T-helper 2 cell treated with Interferon-gamma antibody and Interleukin-4, amounts not matched to agents 100 ng/mL and 5 ng/mL, for 36 hours (primary cell): ENCODE data around the gene MON1B. TPM values are rescaled to one million over a fixed set of nuclear protein-coding genes. Genes with fewer than 3 reads are reported as not detected.

ENCODE experiments used
- intact Hi-C: fragments of 100-400 bp; cut with micrococcal nuclease; formaldehyde crosslinking; loops from one replicate; pipeline ENCODE4 v1.15.1; 2023
- total RNA-seq: library from RNA; stranded (reverse); gene quantifications from 2 replicates; pipeline ENCODE4 v1.2.3, GENCODE V29; 2022

MON1B gene
- total RNA-seq, 1 donor from 2014 or later = 78.7 TPM

DNA sequence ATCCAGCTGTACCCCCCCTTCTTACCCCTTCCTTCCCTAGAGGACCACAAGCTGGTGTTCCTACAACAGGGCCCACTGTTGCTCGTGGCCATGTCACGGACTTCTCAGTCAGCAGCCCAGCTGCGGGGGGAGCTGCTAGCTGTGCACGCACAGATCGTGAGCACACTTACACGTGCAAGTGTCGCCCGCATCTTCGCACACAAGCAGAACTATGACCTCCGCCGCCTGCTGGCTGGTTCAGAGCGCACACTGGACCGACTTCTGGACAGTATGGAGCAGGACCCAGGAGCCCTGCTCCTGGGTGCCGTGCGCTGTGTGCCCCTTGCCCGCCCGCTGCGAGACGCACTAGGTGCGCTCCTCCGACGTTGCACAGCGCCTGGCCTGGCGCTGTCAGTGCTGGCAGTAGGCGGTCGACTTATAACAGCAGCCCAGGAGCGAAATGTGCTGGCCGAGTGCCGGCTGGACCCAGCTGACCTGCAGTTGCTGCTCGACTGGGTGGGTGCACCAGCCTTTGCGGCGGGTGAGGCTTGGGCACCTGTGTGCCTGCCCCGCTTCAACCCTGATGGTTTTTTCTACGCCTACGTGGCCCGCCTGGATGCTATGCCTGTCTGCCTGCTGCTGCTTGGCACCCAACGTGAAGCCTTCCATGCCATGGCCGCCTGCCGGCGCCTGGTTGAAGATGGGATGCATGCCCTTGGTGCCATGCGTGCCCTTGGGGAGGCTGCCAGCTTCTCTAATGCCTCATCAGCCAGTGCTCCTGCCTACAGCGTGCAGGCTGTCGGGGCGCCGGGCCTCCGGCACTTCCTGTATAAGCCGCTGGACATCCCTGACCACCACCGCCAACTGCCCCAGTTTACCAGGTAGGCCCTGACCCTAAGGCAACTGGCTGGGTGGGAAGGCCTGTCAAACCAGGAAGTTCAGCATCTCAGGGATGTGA lies 3.6 kb downstream of the MON1B start:
- intact Hi-C loops = no loop called here

DNA sequence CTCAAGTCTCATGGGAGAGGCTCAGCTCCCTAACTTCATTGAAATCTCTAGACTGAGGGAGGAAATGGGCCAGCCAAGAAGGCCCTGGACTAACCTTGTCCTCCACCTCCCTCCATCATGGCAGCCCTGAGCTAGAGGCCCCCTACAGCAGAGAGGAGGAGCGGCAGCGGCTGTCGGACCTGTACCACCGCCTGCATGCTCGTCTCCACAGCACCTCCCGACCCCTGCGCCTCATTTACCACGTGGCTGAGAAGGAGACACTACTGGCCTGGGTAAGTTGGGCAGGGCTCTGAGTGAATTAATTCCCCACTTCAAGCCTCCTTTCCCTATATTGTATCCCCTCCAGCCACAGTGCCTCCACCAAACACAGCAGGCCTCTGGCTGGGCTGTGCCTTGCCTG lies 4.4 kb downstream of the MON1B start:
- intact Hi-C loops = no loop called here

DNA sequence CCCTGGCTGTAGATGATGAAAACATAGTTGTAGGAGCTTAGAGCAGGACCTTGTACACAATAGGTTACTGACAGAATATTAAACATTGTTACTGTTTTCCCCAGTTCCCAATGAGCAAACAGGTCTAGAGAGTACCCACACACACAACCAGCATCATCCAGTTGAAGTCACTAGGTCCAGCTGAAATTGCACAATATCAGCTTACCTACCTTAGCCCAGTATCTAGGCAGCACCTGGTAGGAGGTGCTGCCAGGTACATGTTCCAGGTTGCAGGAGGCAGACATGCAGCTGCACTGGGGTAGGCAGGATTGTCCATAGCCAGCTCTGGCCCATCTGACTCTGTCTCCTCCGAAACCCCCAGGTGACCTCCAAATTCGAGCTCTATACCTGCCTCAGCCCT lies 6.8 kb downstream of the MON1B start:
- intact Hi-C loops = no loop called here

- intact Hi-C loops = no loop called here
These were observed 8.2 kb downstream of the MON1B start, which contains the start of gene SYCE1L for GRCh38 chr16:77199211-77199610. SYCE1L (plus strand) TSS chr16:77199408; CDS start chr16:77199452, 44 bp downstream.

DNA sequence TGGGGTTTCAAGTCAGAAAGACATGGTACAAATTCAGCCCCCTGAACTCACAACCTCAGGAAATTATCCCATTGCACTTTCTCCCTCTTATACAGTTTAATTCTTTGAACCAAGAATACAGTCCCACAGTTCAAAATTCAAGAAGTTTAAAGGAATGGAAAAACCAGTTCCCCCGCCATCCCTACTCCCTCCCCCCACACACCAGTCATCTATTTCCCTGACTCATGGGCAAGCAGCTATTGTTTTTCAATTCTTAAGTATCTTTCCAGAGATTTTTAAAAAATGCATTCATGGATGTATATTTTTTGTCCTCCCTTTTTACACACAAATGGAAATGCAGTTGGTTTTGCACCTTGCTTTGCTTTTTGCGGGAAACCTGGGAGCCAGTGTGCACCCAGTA lies 15.5 kb downstream of the MON1B start:
- intact Hi-C loops = no loop called here

DNA sequence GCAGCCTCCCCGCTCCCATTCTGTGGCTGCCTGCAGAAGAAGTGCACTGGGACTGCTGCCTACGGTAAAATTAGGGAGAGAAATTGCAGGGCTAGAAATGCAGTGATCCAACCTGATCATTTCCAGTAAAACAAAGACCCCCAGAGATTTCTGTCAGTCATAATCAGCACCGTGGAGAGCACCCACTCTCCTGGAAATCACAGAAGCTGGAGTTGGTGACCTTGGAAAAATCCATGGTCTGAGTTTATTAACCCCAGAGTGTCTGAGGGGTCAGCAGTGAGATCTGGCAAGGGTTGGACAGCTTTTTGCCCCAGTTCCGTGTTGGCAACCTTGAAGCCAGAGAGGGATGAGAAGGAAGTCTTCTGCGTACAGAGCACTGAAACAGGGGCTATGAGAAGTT lies 16.0 kb downstream of the MON1B start:
- intact Hi-C loops = no loop called here

GRCh38 chr16:77208382-77208781 lies 17.4 kb downstream of the MON1B start:
- intact Hi-C loops = no loop called here

DNA sequence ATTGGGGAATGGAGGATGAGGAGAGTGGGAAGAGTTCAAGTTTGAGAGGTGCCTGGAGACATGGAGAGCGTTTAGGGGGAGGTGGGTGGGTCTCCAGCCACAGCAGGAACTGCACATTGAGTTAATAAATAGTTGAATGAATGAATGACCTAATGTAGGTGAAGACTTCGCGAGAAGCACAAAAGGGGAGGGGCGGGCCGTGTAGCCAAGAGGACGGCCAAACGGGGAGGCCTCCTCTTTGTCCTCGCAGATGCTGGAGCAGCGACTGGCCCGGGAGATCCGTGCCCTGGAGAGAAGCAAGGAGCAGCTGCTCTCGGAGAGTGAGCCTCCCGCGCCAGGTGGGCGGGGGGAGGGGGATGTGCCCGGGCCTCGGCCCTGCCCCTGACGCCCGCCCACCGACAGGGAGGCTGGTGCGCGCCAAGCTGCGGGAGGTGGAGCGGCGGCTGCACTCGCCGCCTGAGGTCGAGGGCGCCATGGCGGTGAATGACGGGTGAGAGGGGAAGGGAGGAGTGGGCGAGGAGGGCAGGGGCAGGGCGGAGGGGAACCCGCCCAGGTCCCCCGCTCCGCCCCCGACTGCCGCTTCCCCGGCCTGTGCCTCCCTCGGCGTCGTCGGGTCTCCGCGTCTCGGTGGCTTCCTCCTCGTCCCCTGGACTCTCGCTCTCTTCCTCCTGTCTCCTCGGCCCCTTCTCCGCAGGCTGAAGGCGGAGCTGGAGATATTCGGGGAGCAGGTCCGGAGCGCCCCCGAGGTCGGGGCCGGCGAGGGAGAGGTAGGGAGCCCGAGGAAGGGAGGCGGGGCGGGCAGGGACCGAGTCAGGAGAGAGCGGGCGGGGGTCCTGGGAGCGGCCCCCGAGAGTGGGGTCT lies 21.1 kb downstream of the MON1B start:
- intact Hi-C loops = loop anchor here (1.0 kb wide), 2 partner anchors 21 to 510 kb away; partner anchors contain the start of genes MON1B and NUDT7

DNA sequence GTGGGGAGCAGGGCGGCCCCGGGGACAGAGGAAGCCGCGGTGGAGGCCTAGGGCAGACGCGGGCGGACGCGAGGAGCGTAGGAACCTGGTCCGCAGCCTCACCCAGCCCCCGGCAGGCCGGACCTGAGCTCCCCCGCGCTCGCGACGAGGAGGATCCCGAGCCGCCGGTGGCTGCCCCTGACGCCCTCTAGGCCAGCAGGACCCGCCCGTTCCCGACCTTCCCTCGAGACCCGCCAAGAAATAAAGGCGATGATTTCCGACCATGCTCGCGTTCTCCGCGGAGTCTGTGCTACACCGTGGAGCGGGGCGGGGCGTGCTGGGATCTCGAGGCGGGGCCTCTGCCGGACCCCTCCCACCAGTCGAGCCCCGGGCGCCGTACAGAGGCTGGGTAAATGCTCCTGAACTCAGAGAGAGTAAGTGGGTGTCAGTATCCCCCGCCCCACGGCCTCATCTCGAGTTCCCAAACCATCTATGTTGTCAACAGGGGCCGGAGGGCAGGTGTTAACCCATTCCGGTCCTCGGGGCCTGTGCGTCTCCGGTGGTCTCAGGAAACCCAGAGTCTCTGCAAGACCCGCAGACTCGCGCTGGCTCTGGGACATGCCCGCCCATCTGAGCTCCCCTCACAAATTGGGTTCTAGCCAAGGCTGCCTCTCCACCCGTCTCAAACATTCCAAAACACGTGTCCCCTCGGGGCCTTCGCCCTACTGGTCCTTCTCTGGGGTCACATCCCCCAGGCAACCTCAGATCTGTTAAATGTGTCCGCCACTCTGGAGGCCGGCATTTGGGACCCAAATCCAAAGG lies 22.0 kb downstream of the MON1B start:
- intact Hi-C loops = loop anchor here (1.0 kb wide), 2 partner anchors 22 to 509 kb away; partner anchors contain the start of genes MON1B and NUDT7

DNA sequence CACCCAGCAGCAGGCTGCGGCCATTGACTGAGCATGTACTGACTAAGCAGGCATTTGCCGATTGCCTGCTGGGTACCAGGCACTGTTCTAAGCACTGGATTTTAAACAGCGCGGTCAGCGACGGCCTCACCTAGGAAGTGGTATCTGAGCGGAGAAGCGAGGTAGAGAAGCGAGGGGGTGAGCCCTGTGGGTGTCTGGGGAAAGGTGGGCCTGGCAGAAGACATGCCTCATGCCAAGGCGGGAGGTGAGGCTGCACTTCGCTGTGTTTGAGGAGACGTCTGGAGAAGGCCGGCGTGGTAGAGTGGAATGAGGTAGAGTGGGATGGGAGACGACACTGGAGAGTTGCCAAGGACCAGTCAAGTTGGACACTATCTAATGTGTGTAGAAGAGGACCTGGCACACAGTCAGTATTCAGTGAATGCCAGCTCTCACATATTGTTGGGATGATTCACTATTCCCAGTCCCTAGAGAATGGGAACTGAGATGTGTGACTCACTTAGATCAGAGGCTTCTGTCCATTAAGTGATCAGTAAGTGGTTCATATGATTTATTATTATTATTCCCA lies 22.6 kb downstream of the MON1B start:
- intact Hi-C loops = no loop called here

DNA sequence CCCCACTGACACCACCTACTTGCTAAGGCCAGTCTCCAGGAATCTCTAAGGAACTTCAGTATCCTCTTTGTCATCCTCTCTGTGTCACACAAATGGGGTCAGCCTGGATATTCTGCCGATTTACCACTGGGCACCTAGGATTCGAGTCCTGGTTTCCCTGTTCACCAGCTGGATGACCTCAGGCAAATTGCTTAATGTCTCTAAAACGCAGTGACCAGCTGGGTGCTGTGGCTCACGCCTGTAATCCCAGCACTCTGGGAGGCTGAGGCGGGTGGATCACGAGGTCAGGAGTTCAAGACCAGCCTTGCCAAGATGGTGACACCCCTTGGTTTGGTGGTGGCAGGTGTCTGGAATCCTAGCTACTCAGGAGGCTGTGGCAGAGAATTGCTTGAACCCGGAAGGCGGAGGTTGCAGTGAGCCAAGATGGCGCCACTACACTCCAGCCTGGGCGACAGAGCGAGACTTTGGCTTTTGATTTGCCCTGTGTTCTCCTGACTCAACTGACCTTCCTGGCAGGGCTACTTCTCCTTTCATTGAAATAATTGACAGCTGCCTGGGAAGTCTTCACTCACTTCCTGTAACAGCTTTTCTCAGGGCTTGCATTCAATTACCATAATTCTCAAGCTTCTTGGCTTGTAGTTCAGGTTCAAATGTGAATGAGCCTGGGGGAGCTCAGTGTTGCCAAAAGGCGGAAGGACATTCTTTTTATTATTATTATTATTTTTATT lies 23.6 kb downstream of the MON1B start:
- intact Hi-C loops = no loop called here

DNA sequence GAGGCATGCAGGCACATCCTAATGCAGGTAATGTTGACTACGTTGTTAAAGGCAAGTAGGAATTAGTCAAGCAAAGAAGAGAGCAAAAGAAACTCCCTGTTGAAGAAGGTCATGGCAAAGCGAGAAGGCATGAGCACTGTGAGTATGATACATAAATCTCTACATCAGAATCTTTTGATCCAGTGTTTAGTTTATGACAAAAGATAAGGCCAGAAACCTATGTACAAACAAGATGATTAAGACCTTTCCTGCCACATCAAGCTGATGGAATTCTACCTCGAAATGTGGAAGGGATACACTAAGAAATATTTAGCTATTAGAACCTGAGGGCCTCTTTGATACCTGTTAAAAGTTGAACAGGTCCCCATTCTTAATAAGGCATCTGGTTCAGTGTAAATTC lies 28.4 kb downstream of the MON1B start:
- intact Hi-C loops = no loop called here

DNA sequence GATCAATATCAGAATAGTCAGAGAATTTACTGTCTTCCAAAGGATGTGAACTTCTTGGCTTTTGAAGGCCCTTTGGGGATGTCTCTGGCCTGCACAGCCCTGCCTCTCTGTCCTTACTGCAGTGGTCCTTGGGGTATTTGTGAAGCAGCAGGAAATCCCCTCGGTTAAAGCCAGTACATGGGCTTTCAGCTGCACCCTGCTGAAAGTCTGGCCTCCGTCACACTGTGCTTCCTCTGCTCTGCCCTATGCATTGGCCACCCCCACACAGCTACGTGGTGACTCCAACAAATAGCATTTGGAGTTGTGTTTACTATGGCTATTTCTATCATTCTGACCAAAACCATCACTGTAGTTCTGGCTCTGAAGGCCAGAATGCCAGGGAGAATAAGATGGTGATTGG lies 29.4 kb downstream of the MON1B start:
- intact Hi-C loops = no loop called here

GRCh38 chr16:77221482-77221881 lies 30.5 kb downstream of the MON1B start:
- intact Hi-C loops = no loop called here

- intact Hi-C loops = no loop called here
These were observed 32.2 kb downstream of the MON1B start for GRCh38 chr16:77223184-77223583.

GRCh38 chr16:77225182-77225581 lies 34.2 kb downstream of the MON1B start:
- intact Hi-C loops = no loop called here

- intact Hi-C loops = no loop called here
These were observed 36.8 kb downstream of the MON1B start for GRCh38 chr16:77227745-77228144.

- intact Hi-C loops = no loop called here
These were observed 40.1 kb downstream of the MON1B start for GRCh38 chr16:77231047-77231446.

GRCh38 chr16:77233799-77234519 lies 43.0 kb downstream of the MON1B start:
- intact Hi-C loops = no loop called here
